GM19395 (cell line): ENCODE results near the gene FLG.
"Not testable (repeated sequence)": the region's sequence is repeated elsewhere in the genome, so short reads cannot be mapped to it uniquely, and the experiment has no call there.

Experiments used
- ATAC-seq: cut with Tn5 transposase; IDR thresholded peaks from one replicate; pipeline ENCODE4 v1.9.1; 2021; ENCODE audit warnings: mild to moderate bottlenecking, moderate library complexity; ENCODE audit not compliant: unreplicated experiment

The FLG gene

DNA sequence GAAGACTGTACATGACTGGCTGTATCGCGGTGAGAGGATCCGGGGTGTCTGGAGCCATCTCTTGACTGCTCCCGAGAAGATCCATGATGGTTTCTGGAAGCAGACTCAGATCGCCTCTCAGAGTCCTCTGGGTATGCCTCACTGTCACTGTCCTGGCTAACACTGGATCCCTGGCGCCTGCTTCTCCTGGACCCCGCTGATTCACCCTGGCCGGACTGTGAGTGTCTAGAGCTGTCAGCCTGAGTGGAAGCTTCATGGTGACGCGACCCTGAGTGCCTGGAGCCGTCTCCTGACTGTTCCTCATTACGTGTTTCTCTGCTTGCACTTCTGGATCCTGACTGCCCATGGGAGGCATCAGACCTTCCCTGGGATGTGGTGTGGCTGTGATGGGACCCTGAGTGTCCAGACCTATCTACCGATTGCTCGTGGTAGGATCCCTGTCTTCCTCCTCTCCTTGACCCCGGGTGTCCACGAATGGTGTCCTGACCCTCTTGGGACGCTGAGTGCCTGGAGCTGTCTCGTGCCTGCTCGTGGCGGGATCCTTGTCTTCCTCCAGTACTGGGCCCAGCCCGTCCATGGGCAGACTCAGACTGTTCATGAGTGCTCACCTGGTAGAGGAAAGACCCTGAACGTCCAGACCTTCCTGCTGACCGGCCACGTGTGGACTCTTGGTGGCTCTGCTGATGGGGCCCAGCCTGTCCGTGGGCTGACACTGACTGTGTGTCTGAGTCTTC lies 21.7 kb downstream of the FLG start:
- ATAC-seq: not testable (repeated sequence)

DNA sequence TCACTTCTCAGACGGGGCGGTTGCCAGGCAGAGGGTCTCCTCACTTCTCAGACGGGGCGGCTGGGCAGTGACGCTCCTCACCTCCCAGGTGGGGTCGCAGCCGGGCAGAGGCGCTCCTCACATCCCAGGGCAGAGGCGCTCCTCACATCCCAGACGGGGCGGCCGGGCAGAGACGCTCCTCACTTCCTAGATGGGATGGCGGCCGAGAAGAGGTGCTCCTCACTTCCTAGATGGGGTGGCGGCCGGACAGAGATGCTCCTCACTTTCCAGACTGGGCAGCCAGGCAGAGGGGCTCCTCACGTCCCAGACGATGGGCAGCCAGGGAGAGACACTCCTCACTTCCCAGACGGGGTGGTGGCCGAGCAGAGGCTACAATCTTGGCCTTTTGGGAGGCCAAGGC lies 68.6 kb downstream of the FLG start:
- ATAC-seq: not testable (repeated sequence)
